Panc1 (cell line): ENCODE measurements around the gene MT1H. TPM values are rescaled to one million over a fixed set of nuclear protein-coding genes. Genes with fewer than 3 reads are reported as not detected.

ENCODE experiments used
- ATAC-seq: fragments of 200-7000 bp; cut with Tn5 transposase; 2 replicates; pipeline ENCODE4 v1.9.1; 2020; ENCODE audit warnings: mild to moderate bottlenecking, moderate library complexity
- BruUV-seq: library from RNA; stranded (reverse); fragments of 400-500 nt; replicated peaks from 2 replicates; lab custom pipeline; 2021; lab: Mats Ljungman, UMichigan
- CTCF ChIA-PET: fragments of 300-600 bp; sonication (Branson Sonifier 250); formaldehyde crosslinking; loops from one replicate; lab custom pipeline; 2022; ENCODE audit warnings: antibody characterized with exemption; lab: Charles Lee
- POLR2A ChIA-PET: fragments of 300-600 bp; sonication (Branson Sonifier 250); formaldehyde crosslinking; loops from one replicate; lab custom pipeline; 2022; ENCODE audit warnings: antibody characterized with exemption; lab: Charles Lee
- DNase-seq: peaks from one replicate; pipeline ENCODE4 v3.0.0-alpha.2; 2010; ENCODE audit warnings: low read depth, low spot score
- H3K27ac ChIP-seq: 2 replicates; pipeline ENCODE4 v1.5.1; 2011; ENCODE audit warnings: mild to moderate bottlenecking, low read length, inconsistent platforms
- H3K27me3 ChIP-seq: fragments of 200-500 bp; sonication (Bioruptor generic); 2 replicates; pipeline ENCODE4 v1.6.0; 2014; ENCODE audit warnings: low read length, inconsistent platforms; ENCODE audit not compliant: control insufficient read depth, insufficient read depth
- H3K36me3 ChIP-seq: fragments of 200-500 bp; sonication (Bioruptor generic); 2 replicates; pipeline ENCODE4 v1.5.1; 2014; ENCODE audit warnings: inconsistent platforms, mild to moderate bottlenecking, low read length, moderate library complexity; ENCODE audit not compliant: control insufficient read depth, insufficient read depth
- H3K4me1 ChIP-seq: 2 replicates; pipeline ENCODE4 v1.5.1; 2011; ENCODE audit warnings: inconsistent platforms, mild to moderate bottlenecking, low read length, moderate library complexity; ENCODE audit not compliant: control insufficient read depth, insufficient read depth
- H3K4me3 ChIP-seq, 2 experiments: 2 replicates each; pipeline ENCODE4 v1.5.1; 2011 to 2012; ENCODE audit warnings: low read depth in 2 of 2, low read length in 2 of 2, mild to moderate bottlenecking in 2 of 2, inconsistent platforms in 1 of 2, moderate library complexity in 1 of 2
- H3K9me3 ChIP-seq: fragments of 200-500 bp; sonication (Bioruptor generic); 2 replicates; pipeline ENCODE4 v1.5.1; 2014; ENCODE audit warnings: low read depth, mild to moderate bottlenecking, inconsistent platforms, low read length, moderate library complexity; ENCODE audit not compliant: control insufficient read depth, insufficient read depth
- CTCF ChIP-seq: fragments of 450-650 bp; IDR thresholded peaks from 2 replicates; pipeline ENCODE4 v1.5.1; 2017; ENCODE audit warnings: mild to moderate bottlenecking
- POLR2AphosphoS5 ChIP-seq: IDR thresholded peaks from 2 replicates; pipeline ENCODE4 v1.6.1; 2012; ENCODE audit warnings: mild to moderate bottlenecking, low read depth, low read length, moderate library complexity
- SIN3A ChIP-seq: IDR thresholded peaks from 2 replicates; pipeline ENCODE4 v1.6.1; 2012; ENCODE audit warnings: low read depth, mild to moderate bottlenecking, low read length, moderate library complexity, borderline replicate concordance; ENCODE audit not compliant: insufficient read depth
- TCF7L2 ChIP-seq: IDR thresholded peaks from 2 replicates; pipeline ENCODE4 v1.6.1; 2011; ENCODE audit warnings: mild to moderate bottlenecking, low read depth, low read length, inconsistent platforms
- in situ Hi-C: cut with HindIII; loops from 2 replicates; pipeline ENCODE4 v1.10.0; 2016; ENCODE audit warnings: low sequenced_read_pairs, low pct_unique_long_range_greater_than_20kb
- intact Hi-C: fragments of 100-400 bp; cut with micrococcal nuclease; formaldehyde crosslinking; loops from one replicate; pipeline ENCODE4 v1.10.0; 2022; ENCODE audit not compliant: unreplicated experiment
- total RNA-seq: library from RNA; stranded (reverse); gene quantifications from one replicate; pipeline ENCODE4 v1.2.1, GENCODE V29; 2021; ENCODE audit not compliant: unreplicated experiment
- TF ChIP-seq, protein P1 (sequence below), 2 experiments: IDR thresholded peaks; 2 replicates each; pipeline ENCODE4 v1.6.1; 2011 to 2012; ENCODE audit warnings: low read depth in 2 of 2, control low read depth in 1 of 2, low read length in 1 of 2, mild to moderate bottlenecking in 1 of 2, moderate library complexity in 1 of 2; ENCODE audit not compliant: insufficient read depth in 1 of 2

The MT1H gene
- total RNA-seq, 1 experiment from 2014 or later = not detected

- BruUV-seq = no TSS peak
These were observed 24.3 kb upstream of the MT1H start for GRCh38 chr16:56645311-56645710.

GRCh38 chr16:56645838-56646237 lies 23.8 kb upstream of the MT1H start:
- intact Hi-C loops (no loop called here), in situ Hi-C loops (no loop called here)
- Histone ChIP-seq H3K27ac (no peak overlapping the region), H3K4me3 (no peak overlapping the region), H3K27me3 (no peaks in the 10 kb centered on the region), H3K36me3 (no peaks in the 10 kb centered on the region), H3K4me1 (peaks cover 8% of the 10 kb centered on the region), H3K9me3 (no peaks in the 10 kb centered on the region)
- ChIA-PET POLR2A (no interaction called here), CTCF (no interaction called here)
- BruUV-seq = no TSS peak
- DNase-seq (no peak), ATAC-seq (no peak)
- no peak for TF ChIP-seq POLR2AphosphoS5
- no peak for TF ChIP-seq SIN3A
- TF ChIP-seq TCF7L2 = no peak
- no peak for TF ChIP-seq CTCF
- TF ChIP-seq, protein P1, sequence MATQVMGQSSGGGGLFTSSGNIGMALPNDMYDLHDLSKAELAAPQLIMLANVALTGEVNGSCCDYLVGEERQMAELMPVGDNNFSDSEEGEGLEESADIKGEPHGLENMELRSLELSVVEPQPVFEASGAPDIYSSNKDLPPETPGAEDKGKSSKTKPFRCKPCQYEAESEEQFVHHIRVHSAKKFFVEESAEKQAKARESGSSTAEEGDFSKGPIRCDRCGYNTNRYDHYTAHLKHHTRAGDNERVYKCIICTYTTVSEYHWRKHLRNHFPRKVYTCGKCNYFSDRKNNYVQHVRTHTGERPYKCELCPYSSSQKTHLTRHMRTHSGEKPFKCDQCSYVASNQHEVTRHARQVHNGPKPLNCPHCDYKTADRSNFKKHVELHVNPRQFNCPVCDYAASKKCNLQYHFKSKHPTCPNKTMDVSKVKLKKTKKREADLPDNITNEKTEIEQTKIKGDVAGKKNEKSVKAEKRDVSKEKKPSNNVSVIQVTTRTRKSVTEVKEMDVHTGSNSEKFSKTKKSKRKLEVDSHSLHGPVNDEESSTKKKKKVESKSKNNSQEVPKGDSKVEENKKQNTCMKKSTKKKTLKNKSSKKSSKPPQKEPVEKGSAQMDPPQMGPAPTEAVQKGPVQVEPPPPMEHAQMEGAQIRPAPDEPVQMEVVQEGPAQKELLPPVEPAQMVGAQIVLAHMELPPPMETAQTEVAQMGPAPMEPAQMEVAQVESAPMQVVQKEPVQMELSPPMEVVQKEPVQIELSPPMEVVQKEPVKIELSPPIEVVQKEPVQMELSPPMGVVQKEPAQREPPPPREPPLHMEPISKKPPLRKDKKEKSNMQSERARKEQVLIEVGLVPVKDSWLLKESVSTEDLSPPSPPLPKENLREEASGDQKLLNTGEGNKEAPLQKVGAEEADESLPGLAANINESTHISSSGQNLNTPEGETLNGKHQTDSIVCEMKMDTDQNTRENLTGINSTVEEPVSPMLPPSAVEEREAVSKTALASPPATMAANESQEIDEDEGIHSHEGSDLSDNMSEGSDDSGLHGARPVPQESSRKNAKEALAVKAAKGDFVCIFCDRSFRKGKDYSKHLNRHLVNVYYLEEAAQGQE (IDR thresholded peaks at IDR 0.05; ENCODE audit: insufficient read depth in 1 of 2, low read depth in 2 of 2, low read length in 1 of 2) = 0 out of 4 replicates have a peak, but pooled peaks of 1 of the 2 experiments have one; percentile 19

More at GRCh38 chr16:56645311-56645710, 24.3 kb upstream of the MT1H start:
- intact Hi-C loops = no loop called here
- no peaks in the 10 kb centered on the region for H3K36me3 ChIP-seq
- no peak for TF ChIP-seq TCF7L2
- no peak for TF ChIP-seq POLR2AphosphoS5
- ChIA-PET POLR2A (no interaction called here), CTCF (no interaction called here)
- no peaks in the 10 kb centered on the region for H3K27me3 ChIP-seq
- no peak overlapping the region for H3K27ac ChIP-seq
- ATAC-seq = no peak
- in situ Hi-C loops = no loop called here
- no peaks in the 10 kb centered on the region for H3K9me3 ChIP-seq
- no peak overlapping the region for H3K4me3 ChIP-seq
- DNase-seq = no peak
- H3K4me1 ChIP-seq = peaks cover 8% of the 10 kb centered on the region

DNA sequence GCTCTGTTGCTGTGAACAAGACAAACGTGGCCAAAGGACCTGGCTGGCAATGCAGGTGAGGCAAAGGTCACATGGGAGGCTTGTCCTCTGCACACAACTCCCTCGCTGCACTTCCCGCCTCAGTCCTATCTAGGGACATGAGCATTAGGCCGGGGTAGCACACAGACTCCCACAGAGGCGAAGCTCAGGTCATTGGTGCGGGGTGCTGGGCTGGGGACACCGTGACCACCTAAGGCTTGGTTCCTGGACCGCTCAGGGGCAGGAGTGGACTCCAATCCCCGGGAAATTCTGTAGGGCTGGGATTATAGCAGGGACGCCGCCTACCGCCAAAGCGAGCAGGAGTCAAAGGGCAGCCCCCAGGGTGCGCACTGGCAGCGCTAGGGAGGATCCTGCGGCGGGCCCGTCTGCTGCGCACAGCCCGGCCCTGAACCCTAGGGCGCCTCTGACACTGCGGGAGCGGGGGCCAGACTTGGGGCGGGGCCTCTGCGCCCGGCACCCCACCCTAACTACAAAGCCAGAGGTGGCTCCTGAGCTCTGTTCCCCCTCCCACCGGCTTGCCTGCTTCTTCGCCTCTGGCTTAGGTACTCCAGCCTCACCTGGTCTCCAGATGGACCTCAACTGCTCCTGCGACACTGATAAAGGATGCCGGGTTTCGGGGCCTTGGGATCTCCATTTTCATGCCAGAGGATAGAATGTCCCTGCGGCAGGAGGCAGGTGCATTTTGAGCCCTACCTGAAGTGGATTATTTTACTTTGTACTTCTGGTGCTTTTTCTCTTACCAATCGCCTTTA lies 21.8 kb upstream of the MT1H start:
- Histone ChIP-seq H3K27me3 (no peaks in the 10 kb centered on the region), H3K4me3 (no peak overlapping the region), H3K9me3 (no peaks in the 10 kb centered on the region), H3K27ac (no peak overlapping the region), H3K36me3 (no peaks in the 10 kb centered on the region), H3K4me1 (peaks cover 4% of the 10 kb centered on the region)
- CTCF ChIA-PET = no interaction called here
- intact Hi-C loops = no loop called here
- no TSS peak for BruUV-seq
- TF ChIP-seq POLR2AphosphoS5 (no peak), TCF7L2 (no peak), SIN3A (no peak), CTCF (no peak)
- TF ChIP-seq, protein P1 (IDR thresholded peaks at IDR 0.05; ENCODE audit: insufficient read depth in 1 of 2, low read depth in 2 of 2, low read length in 1 of 2) = no peak
- DNase-seq (no peak), ATAC-seq (no peak)
- POLR2A ChIA-PET = no interaction called here
- in situ Hi-C loops = no loop called here
